Activated T-helper 1 cell treated with anti-CD3 and anti-CD28 coated beads, Interleukin-12 subunit alpha, Interleukin-12 subunit beta, Interleukin-2, Interleukin-4 antibody, amounts not matched to agents 30 ng/mL and 10 ng/mL and 1 ng/mL, durations not matched to agents 14 hours and 24 hours and 36 hours (primary cell): ENCODE results near the gene TCF19. TPM values are rescaled to one million over a fixed set of nuclear protein-coding genes. Genes with fewer than 3 reads are reported as not detected.
A peak's percentile ranks its signal among the peaks of the same experiment; 100 is the strongest.
"Not testable (repeated sequence)": the region's sequence is repeated elsewhere in the genome, so short reads cannot be mapped to it uniquely, and the experiment has no call there.

Source experiments
- DNase-seq: peaks from one replicate; pipeline ENCODE4 v3.0.0; 2021; ENCODE audit warnings: low spot score
- H3K27ac Mint-ChIP-seq: one replicate; pipeline ENCODE4 v1.8.0; 2021; ENCODE audit warnings: mild to moderate bottlenecking, mixed read lengths
- H3K27me3 Mint-ChIP-seq: one replicate; pipeline ENCODE4 v1.8.0; 2022; ENCODE audit warnings: mild to moderate bottlenecking, moderate library complexity, mixed read lengths; ENCODE audit not compliant: insufficient read depth
- H3K36me3 Mint-ChIP-seq: one replicate; pipeline ENCODE4 v1.8.0; 2021; ENCODE audit warnings: low read depth, mixed read lengths
- H3K4me1 Mint-ChIP-seq: one replicate; pipeline ENCODE4 v1.8.0; 2021; ENCODE audit warnings: low read depth, mixed read lengths
- H3K4me3 Mint-ChIP-seq: one replicate; pipeline ENCODE4 v1.8.0; 2021; ENCODE audit warnings: mild to moderate bottlenecking, moderate library complexity, mixed read lengths
- H3K9me3 Mint-ChIP-seq: one replicate; pipeline ENCODE4 v1.8.0; 2021; ENCODE audit warnings: mixed read lengths
- intact Hi-C: fragments of 100-400 bp; cut with micrococcal nuclease; formaldehyde crosslinking; loops from one replicate; pipeline ENCODE4 v1.15.1; 2024
- total RNA-seq: library from RNA; stranded (reverse); gene quantifications from 2 replicates; pipeline ENCODE4 v1.2.3, GENCODE V29; 2022

Gene TCF19
- total RNA-seq, 1 donor from 2014 or later: 75.9 TPM

GRCh38 chr6:31169858-31170599 lies 11.6 kb downstream of the TCF19 start:
- H3K9me3 Mint-ChIP-seq, H3K4me3 Mint-ChIP-seq, H3K27ac Mint-ChIP-seq, DNase-seq, intact Hi-C loops, H3K27me3 Mint-ChIP-seq, H3K36me3 Mint-ChIP-seq, H3K4me1 Mint-ChIP-seq: not testable (repeated sequence)

GRCh38 chr6:31170600-31170881 lies 12.2 kb downstream of the TCF19 start, which contains the start of gene POU5F1:
POU5F1 (minus strand) TSS chr6:31170682; CDS start chr6:31170620, 62 bp downstream.
- H3K4me3 Mint-ChIP-seq: no peak within 1 kb of the TSS
- H3K27me3 Mint-ChIP-seq: no peaks in the 10 kb centered on the region
- peaks cover 2% of the 10 kb centered on the region for H3K36me3 Mint-ChIP-seq
- DNase-seq: no peak
- no peaks in the 10 kb centered on the region for H3K9me3 Mint-ChIP-seq
- no peak within 1 kb of the TSS for H3K27ac Mint-ChIP-seq
- intact Hi-C loops: no loop called here
- no peaks in the 10 kb centered on the region for H3K4me1 Mint-ChIP-seq

GRCh38 chr6:31170987-31171671 lies 12.7 kb downstream of the TCF19 start:
- H3K27me3 Mint-ChIP-seq: no peaks in the 10 kb centered on the region
- intact Hi-C loops: no loop called here
- H3K4me3 Mint-ChIP-seq: no peak overlapping the region
- no peaks in the 10 kb centered on the region for H3K9me3 Mint-ChIP-seq
- H3K27ac Mint-ChIP-seq: no peak overlapping the region
- peaks cover 2% of the 10 kb centered on the region for H3K36me3 Mint-ChIP-seq
- DNase-seq: no peak
- H3K4me1 Mint-ChIP-seq: no peaks in the 10 kb centered on the region

GRCh38 chr6:31171931-31172905 lies 13.8 kb downstream of the TCF19 start:
- no peak overlapping the region for H3K27ac Mint-ChIP-seq
- intact Hi-C loops: no loop called here

GRCh38 chr6:31172973-31173384 lies 14.6 kb downstream of the TCF19 start:
- Mint-ChIP-seq H3K9me3 (no peaks in the 10 kb centered on the region), H3K36me3 (no peaks in the 10 kb centered on the region), H3K4me1 (no peaks in the 10 kb centered on the region), H3K27ac (no peak overlapping the region), H3K27me3 (no peaks in the 10 kb centered on the region), H3K4me3 (no peak overlapping the region)
- no peak for DNase-seq
- intact Hi-C loops: no loop called here

More at GRCh38 chr6:31171931-31172905, 13.8 kb downstream of the TCF19 start:
- no peak for DNase-seq
- Mint-ChIP-seq H3K36me3 (no peaks in the 10 kb centered on the region), H3K4me3 (no peak overlapping the region), H3K27me3 (no peaks in the 10 kb centered on the region), H3K4me1 (no peaks in the 10 kb centered on the region), H3K9me3 (no peaks in the 10 kb centered on the region)

- Mint-ChIP-seq H3K4me3 (no peak overlapping the region), H3K27ac (no peak overlapping the region), H3K36me3 (no peaks in the 10 kb centered on the region), H3K9me3 (no peaks in the 10 kb centered on the region), H3K4me1 (peaks cover 3% of the 10 kb centered on the region), H3K27me3 (no peaks in the 10 kb centered on the region)
- intact Hi-C loops: no loop called here
- no peak for DNase-seq
These were observed 15.0 kb downstream of the TCF19 start for GRCh38 chr6:31173406-31173805.

GRCh38 chr6:31174378-31174777 lies 16.0 kb downstream of the TCF19 start:
- no peak overlapping the region for H3K27ac Mint-ChIP-seq
- H3K36me3 Mint-ChIP-seq: no peaks in the 10 kb centered on the region
- DNase-seq: no peak
- peaks cover 13% of the 10 kb centered on the region for H3K4me1 Mint-ChIP-seq
- intact Hi-C loops: no loop called here
- no peaks in the 10 kb centered on the region for H3K27me3 Mint-ChIP-seq
- H3K4me3 Mint-ChIP-seq: no peak overlapping the region
- H3K9me3 Mint-ChIP-seq: no peaks in the 10 kb centered on the region

GRCh38 chr6:31175971-31176370 lies 17.6 kb downstream of the TCF19 start:
- H3K36me3 Mint-ChIP-seq: no peaks in the 10 kb centered on the region
- no peak overlapping the region for H3K4me3 Mint-ChIP-seq
- H3K27ac Mint-ChIP-seq: no peak overlapping the region
- peaks cover 13% of the 10 kb centered on the region for H3K4me1 Mint-ChIP-seq
- no peak for DNase-seq
- no peaks in the 10 kb centered on the region for H3K9me3 Mint-ChIP-seq
- intact Hi-C loops: no loop called here
- no peaks in the 10 kb centered on the region for H3K27me3 Mint-ChIP-seq

- intact Hi-C loops: no loop called here
- Mint-ChIP-seq H3K27ac (peak overlapping the region; percentile 7), H3K9me3 (no peaks in the 10 kb centered on the region), H3K36me3 (no peaks in the 10 kb centered on the region), H3K4me3 (no peak overlapping the region), H3K27me3 (no peaks in the 10 kb centered on the region), H3K4me1 (peaks cover 13% of the 10 kb centered on the region)
- DNase-seq: no peak
These were observed 20.0 kb downstream of the TCF19 start for GRCh38 chr6:31178143-31179041.

GRCh38 chr6:31179042-31179386 lies 20.6 kb downstream of the TCF19 start:
- peaks cover 3% of the 10 kb centered on the region for H3K27me3 Mint-ChIP-seq
- peaks cover 13% of the 10 kb centered on the region for H3K4me1 Mint-ChIP-seq
- H3K36me3 Mint-ChIP-seq: no peaks in the 10 kb centered on the region
- H3K4me3 Mint-ChIP-seq: no peak overlapping the region
- no peak for DNase-seq
- H3K27ac Mint-ChIP-seq: peak overlapping the region; percentile 7
- intact Hi-C loops: no loop called here
- H3K9me3 Mint-ChIP-seq: no peaks in the 10 kb centered on the region

GRCh38 chr6:31179896-31180295 lies 21.5 kb downstream of the TCF19 start:
- Mint-ChIP-seq H3K4me3 (no peak overlapping the region), H3K27me3 (peaks cover 3% of the 10 kb centered on the region), H3K36me3 (no peaks in the 10 kb centered on the region), H3K4me1 (peaks cover 13% of the 10 kb centered on the region), H3K9me3 (no peaks in the 10 kb centered on the region), H3K27ac (no peak overlapping the region)
- intact Hi-C loops: no loop called here
- DNase-seq: no peak

- H3K27ac Mint-ChIP-seq: no peak overlapping the region
- intact Hi-C loops: no loop called here
- peak overlapping the region; percentile 64 for H3K4me3 Mint-ChIP-seq
- H3K36me3 Mint-ChIP-seq: no peaks in the 10 kb centered on the region
- DNase-seq: peak; percentile 27
- H3K9me3 Mint-ChIP-seq: no peaks in the 10 kb centered on the region
- H3K27me3 Mint-ChIP-seq: peaks cover 3% of the 10 kb centered on the region
- peaks cover 16% of the 10 kb centered on the region for H3K4me1 Mint-ChIP-seq
These were observed 22.1 kb downstream of the TCF19 start for GRCh38 chr6:31180500-31180899.
